ELF-1 (cell line): ENCODE results near the gene PCDHGA7.
"Not testable (repeated sequence)": the region's sequence is repeated elsewhere in the genome, so short reads cannot be mapped to it uniquely, and the experiment has no call there.

Source experiments
- DNase-seq: peaks from one replicate; pipeline ENCODE4 v3.0.0-alpha.2; 2016; ENCODE audit warnings: low read depth, low spot score

The PCDHGA7 gene

GRCh38 chr5:141382469-141383294 is at the start of gene PCDHGA7:
TSS of gene PCDHGA7 (plus strand) at chr5:141382742. CDS start at chr5:141382900, 158 bp downstream.
- peak; percentile 33 for DNase-seq

- DNase-seq: peak; percentile 59
These were observed 43.8 kb upstream of the PCDHGA7 start, which contains the start of gene PCDHGA2 for GRCh38 chr5:141338538-141339306. TSS of gene PCDHGA2 (plus strand) at chr5:141338760.

- DNase-seq: not testable (repeated sequence)
These were observed 41.7 kb upstream of the PCDHGA7 start for GRCh38 chr5:141340781-141341354.

GRCh38 chr5:141342773-141343172 is 39.8 kb upstream of the PCDHGA7 start:
- DNase-seq: no peak

- peak; percentile 70 for DNase-seq
These were observed 39.1 kb upstream of the PCDHGA7 start, which contains the start of gene PCDHGA3 for GRCh38 chr5:141343242-141343952. TSS of gene PCDHGA3 (plus strand) at chr5:141343829. CDS start at chr5:141344034, 205 bp downstream.

GRCh38 chr5:141343953-141344463 is 38.5 kb upstream of the PCDHGA7 start:
- peak; percentile 69 for DNase-seq

- DNase-seq: no peak
These were observed 37.2 kb upstream of the PCDHGA7 start for GRCh38 chr5:141345327-141345726.

GRCh38 chr5:141346017-141346416 is 36.5 kb upstream of the PCDHGA7 start:
- not testable (repeated sequence) for DNase-seq

GRCh38 chr5:141349917-141350619 is 32.5 kb upstream of the PCDHGA7 start, which contains the start of gene PCDHGB1:
TSS of gene PCDHGB1 (plus strand) at chr5:141350099. CDS start at chr5:141350261, 162 bp downstream.
- DNase-seq: peak; percentile 39

GRCh38 chr5:141351591-141351990 is 31.0 kb upstream of the PCDHGA7 start:
- DNase-seq: no peak

- DNase-seq: no peak
These were observed 27.6 kb upstream of the PCDHGA7 start, which contains the start of gene PCDHGA4 for GRCh38 chr5:141354900-141355469. TSS of gene PCDHGA4 (plus strand) at chr5:141355021. CDS start at chr5:141355108, 87 bp downstream.

- DNase-seq: no peak
These were observed 26.9 kb upstream of the PCDHGA7 start for GRCh38 chr5:141355641-141356040.

- DNase-seq: no peak
These were observed 26.4 kb upstream of the PCDHGA7 start for GRCh38 chr5:141356133-141356532.

- DNase-seq: no peak
These were observed 25.6 kb upstream of the PCDHGA7 start for GRCh38 chr5:141356950-141357349.

- no peak for DNase-seq
These were observed 22.6 kb upstream of the PCDHGA7 start, which contains the start of gene PCDHGB2 for GRCh38 chr5:141359790-141360426. TSS of gene PCDHGB2 (plus strand) at chr5:141359994. CDS start at chr5:141360136, 142 bp downstream.

GRCh38 chr5:141360685-141361084 is 21.9 kb upstream of the PCDHGA7 start:
- DNase-seq: no peak

GRCh38 chr5:141362719-141363118 is 19.8 kb upstream of the PCDHGA7 start:
- DNase-seq: no peak

GRCh38 chr5:141363952-141364660 is 18.4 kb upstream of the PCDHGA7 start, which contains the start of gene PCDHGA5:
TSS of gene PCDHGA5 (plus strand) at chr5:141364162. CDS start at chr5:141364331, 169 bp downstream.
- DNase-seq: no peak
